GM19395 (cell line): ENCODE measurements around the gene MINK1.
"Not testable (repeated sequence)": the region's sequence is repeated elsewhere in the genome, so short reads cannot be mapped to it uniquely, and the experiment has no call there.

Source experiments
- ATAC-seq: cut with Tn5 transposase; IDR thresholded peaks from one replicate; pipeline ENCODE4 v1.9.1; 2021; ENCODE audit warnings: mild to moderate bottlenecking, moderate library complexity; ENCODE audit not compliant: unreplicated experiment

MINK1 gene

GRCh38 chr17:4843321-4844000, 10.3 kb downstream of the MINK1 start:
- no peak for ATAC-seq

- ATAC-seq, result no peak
Observed at GRCh38 chr17:4845118-4845517, 12.0 kb downstream of the MINK1 start.

- ATAC-seq, result no peak
Observed at GRCh38 chr17:4846635-4847390, 13.7 kb downstream of the MINK1 start.

GRCh38 chr17:4849011-4849536, 15.9 kb downstream of the MINK1 start:
- ATAC-seq, result no peak

- ATAC-seq, result no peak
Observed at GRCh38 chr17:4850246-4850645, 17.1 kb downstream of the MINK1 start.

- ATAC-seq, result no peak
Observed at GRCh38 chr17:4851084-4851483, 17.9 kb downstream of the MINK1 start.

- ATAC-seq, result no peak
Observed at GRCh38 chr17:4852567-4853207, 19.5 kb downstream of the MINK1 start.

- ATAC-seq, result no peak
Observed at GRCh38 chr17:4853208-4853671, 20.1 kb downstream of the MINK1 start.

GRCh38 chr17:4854111-4854681, 21.1 kb downstream of the MINK1 start:
- ATAC-seq, result no peak

GRCh38 chr17:4856271-4856936, 23.3 kb downstream of the MINK1 start:
- no peak for ATAC-seq

GRCh38 chr17:4856937-4857314, 23.8 kb downstream of the MINK1 start:
- no peak for ATAC-seq

- ATAC-seq, result not testable (repeated sequence)
Observed at GRCh38 chr17:4857347-4857746, 24.2 kb downstream of the MINK1 start.

- ATAC-seq, result no peak
Observed at GRCh38 chr17:4858068-4858881, 25.1 kb downstream of the MINK1 start.

- no peak for ATAC-seq
Observed at GRCh38 chr17:4858882-4859260, 25.7 kb downstream of the MINK1 start.

GRCh38 chr17:4859816-4860625, 26.9 kb downstream of the MINK1 start:
- ATAC-seq, result no peak

GRCh38 chr17:4860651-4861050, 27.5 kb downstream of the MINK1 start:
- ATAC-seq, result no peak

- ATAC-seq, result no peak
Observed at GRCh38 chr17:4861052-4861451, 27.9 kb downstream of the MINK1 start.

GRCh38 chr17:4862720-4863119, 29.6 kb downstream of the MINK1 start:
- no peak for ATAC-seq

GRCh38 chr17:4863321-4863720, 30.2 kb downstream of the MINK1 start:
- ATAC-seq, result no peak
